ENCODE measurements around the gene PLXNA3.

PLXNA3 gene

DNA sequence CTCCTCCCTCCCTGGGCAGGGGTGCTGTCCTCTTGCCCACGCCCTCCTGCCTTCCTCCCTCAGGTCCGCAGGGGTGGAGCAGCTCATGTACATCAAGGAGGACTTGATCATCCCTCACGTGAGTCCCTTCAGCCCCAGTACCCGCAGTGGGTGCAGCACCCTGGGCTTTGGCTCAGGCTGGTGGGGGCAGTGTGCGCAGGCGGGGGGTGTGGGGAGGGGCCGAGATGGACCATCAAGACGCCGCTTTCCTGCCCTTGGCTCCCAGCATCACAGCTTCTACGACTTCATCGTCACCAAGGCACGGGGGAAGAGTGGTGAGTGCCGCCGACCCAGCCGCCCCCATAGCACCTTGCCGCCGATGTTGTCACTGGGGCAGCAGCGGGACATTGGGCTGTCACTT, 8.5 kb upstream of the PLXNA3 start:
- DNase-seq: no peak
- in situ Hi-C loops (cut with HindIII; ENCODE audit: low pct_ligation_motif_present, low pct_unique_long_range_greater_than_20kb, low sequenced_read_pairs): no loop called here

DNA sequence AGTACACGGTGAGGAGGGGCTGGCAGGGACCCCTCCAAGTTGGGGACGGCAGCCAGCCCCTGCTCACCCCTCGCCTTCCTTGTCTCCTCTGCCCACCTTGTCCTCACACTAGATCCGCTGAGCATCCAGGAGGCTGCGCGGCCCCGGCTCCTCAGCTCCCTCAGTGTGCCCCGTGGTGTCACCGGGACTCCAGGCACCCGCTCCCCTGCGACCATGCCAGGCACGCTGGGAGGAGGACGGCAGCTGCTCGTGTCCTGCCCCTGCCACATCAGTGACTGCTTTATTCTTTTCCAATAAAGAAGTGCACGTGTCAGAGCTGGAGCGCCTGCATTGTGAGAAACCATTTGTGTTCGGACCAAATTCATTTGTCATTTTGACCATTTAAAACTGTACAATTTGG, 7.8 kb upstream of the PLXNA3 start:
- in situ Hi-C loops (cut with HindIII; ENCODE audit: low pct_ligation_motif_present, low pct_unique_long_range_greater_than_20kb, low sequenced_read_pairs): no loop called here
- DNase-seq: no peak

DNA sequence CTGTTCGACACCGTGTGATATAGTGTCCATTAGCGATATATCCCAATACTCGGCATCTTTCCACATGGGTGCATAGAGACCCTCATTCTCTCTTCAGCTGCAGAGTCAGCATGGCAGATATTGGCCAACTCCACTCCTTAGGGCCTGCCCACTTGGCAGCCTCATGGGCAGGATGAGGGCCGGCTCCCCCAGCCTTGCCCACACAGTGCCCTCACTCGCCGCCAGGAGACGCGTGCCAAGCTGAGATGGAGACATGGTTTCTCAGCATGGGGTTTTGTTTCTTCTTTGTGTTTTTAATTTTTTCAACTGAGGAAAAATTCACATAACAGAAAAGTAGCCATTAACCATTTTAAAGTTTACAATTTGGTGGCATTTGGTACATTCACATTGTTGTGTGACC, 5.3 kb upstream of the PLXNA3 start:
- no peak for DNase-seq
- in situ Hi-C loops (cut with HindIII; ENCODE audit: low pct_ligation_motif_present, low pct_unique_long_range_greater_than_20kb, low sequenced_read_pairs): no loop called here

DNA sequence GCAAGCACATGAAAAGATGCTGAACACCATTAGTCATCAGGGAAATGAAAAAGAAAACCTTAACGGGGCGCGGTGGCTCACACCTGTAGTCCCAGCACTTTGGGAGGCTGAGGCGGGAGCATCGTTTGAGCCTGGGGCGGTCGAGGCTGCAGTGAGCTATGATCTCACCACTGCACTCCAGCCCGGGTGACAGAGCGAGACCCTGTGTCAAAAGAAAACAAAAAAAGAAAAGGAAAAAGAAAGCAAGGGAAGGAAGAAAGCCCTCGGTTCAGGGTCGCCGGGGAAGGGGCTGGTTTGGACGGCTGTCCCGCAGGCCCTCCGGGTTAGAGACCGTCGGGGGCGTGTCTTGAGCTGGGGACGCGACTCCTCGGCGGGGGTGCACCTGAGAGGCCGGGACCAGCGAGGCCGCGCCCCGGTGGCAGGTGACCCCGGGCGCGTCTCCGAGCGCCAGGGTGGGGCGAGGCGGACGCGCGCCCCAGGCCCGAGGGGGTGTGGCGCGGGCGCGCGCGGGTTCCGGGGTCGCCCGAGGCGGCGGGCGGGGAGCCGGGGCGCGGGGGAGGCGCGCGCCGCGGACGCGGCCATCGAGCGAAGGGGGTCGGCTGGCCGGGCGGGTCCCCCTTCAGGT, 478 bp upstream of the PLXNA3 start:
- DNase-seq: peak; percentile 16
- in situ Hi-C loops (cut with HindIII; ENCODE audit: low pct_ligation_motif_present, low pct_unique_long_range_greater_than_20kb, low sequenced_read_pairs): no loop called here

DNA sequence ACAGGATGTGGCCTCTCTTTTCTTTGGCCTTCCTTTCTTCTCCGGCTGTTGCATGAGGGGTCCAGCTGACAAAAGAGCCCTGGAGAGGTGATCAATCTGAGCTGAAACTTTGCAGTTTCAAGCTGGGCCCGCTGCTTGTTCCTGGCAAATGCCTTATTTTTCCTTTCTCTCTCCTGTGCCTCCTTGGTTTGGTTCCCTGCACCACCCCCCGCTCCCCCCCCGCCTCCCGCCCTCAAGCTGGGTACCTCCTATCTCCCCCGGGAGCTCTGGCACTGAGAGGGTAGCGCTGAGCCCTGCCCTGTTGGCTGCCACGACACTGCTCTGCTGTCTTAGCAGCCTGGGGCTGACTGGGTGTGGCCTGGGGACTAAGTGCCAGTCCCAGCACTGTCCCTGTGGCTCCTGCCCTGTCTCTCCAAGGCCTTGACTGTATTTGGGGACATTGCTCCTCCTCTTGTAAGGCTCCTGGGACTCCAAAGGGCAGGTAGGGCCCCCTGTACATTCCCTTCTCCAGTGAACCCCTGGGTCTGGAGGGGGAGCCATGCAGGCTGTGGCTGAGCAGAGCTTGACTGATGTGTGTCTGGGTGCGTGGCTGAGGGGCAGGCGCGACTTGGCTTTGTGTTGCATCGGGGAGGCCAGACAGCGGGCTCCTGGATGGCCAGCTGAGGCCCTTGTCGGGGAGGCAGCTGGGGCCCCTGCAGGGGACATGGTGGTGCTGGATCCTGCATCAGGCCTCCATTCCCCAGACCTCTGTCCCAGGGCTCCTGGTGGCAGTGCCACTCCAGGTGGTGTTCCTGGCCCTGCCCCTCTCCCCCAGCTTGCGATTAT, 1.1 kb downstream of the PLXNA3 start:
- DNase-seq: no peak
- in situ Hi-C loops (cut with HindIII; ENCODE audit: low pct_ligation_motif_present, low pct_unique_long_range_greater_than_20kb, low sequenced_read_pairs): no loop called here

DNA sequence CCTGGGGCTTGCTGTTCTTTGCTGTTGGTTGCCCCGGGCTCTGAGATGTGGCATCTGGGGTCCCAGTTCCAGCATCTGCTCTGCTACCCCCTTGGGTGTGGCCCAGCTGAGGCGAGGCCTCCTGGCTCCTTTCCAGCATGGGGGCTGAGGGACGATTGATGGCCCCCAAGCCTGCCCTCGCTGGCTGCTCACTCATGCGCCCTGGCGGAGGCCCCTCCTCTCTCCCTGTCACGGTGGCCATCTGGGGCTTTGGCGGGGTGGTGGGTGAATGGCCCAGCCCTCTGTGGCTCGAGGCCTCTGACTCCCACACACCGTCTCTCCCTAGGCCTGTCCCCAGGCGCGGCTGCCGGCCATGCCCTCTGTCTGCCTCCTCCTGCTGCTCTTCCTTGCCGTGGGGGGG, 1.8 kb downstream of the PLXNA3 start:
- in situ Hi-C loops (cut with HindIII; ENCODE audit: low pct_ligation_motif_present, low pct_unique_long_range_greater_than_20kb, low sequenced_read_pairs): no loop called here
- DNase-seq: no peak

DNA sequence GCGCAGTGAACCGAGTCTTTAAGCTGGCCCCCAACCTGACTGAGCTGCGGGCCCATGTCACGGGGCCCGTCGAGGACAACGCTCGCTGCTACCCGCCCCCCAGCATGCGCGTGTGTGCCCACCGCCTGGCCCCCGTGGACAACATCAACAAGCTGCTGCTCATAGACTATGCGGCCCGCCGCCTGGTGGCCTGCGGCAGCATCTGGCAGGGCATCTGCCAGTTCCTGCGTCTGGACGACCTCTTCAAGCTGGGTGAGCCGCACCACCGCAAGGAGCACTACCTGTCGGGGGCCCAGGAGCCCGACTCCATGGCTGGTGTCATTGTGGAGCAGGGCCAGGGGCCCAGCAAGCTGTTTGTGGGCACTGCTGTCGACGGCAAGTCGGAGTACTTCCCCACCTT, 2.2 kb downstream of the PLXNA3 start:
- in situ Hi-C loops (cut with HindIII; ENCODE audit: low pct_ligation_motif_present, low pct_unique_long_range_greater_than_20kb, low sequenced_read_pairs): no loop called here

DNA sequence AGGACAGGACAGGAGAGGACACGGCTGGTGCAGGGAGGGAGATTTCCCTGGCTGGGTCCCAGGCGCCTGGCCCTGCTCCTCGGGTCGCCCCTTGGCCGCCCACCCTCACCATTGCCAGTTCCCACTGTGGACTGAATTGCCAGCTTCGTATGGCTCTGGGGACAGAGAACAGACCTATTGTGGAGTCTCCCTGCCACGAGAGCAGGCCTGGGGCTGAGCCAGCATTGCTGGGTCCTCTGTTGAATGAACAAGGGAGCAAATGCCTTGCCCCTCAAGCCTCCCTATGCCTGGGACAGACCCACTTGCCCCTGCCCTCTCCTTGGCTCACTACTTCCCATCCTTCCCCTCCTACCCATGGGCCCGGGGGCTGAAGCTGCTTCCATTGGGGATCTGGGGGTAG, 4.3 kb downstream of the PLXNA3 start:
- no peak for DNase-seq
- in situ Hi-C loops (cut with HindIII; ENCODE audit: low pct_ligation_motif_present, low pct_unique_long_range_greater_than_20kb, low sequenced_read_pairs): no loop called here

More for the DNA sequence above, 2.2 kb downstream of the PLXNA3 start:
- DNase-seq: no peak

DNA sequence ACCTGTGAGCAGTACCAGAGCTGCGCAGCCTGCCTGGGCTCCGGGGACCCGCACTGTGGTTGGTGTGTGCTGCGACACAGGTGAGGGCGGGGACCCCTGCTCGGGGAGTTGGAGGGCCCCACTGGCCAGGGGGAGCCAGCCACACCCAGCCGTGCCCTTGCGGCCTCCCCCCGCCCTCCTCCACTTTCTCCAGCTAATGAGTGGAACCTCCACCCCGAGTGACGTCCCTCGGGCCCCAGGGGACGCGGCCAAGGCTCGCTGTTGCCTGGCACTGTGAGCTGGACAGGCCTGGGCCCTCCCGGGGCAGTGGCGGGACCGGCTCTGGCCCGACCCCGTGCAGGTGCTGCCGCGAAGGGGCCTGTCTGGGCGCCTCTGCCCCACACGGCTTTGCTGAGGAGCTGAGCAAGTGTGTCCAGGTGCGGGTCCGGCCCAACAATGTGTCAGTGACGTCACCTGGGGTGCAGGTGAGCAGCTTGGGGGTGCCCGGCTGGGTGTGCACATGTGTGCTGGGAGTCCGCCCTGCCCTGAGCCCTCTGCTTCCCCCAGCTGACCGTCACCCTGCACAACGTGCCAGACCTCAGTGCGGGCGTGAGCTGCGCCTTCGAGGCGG, 5.6 kb downstream of the PLXNA3 start:
- in situ Hi-C loops (cut with HindIII; ENCODE audit: low pct_ligation_motif_present, low pct_unique_long_range_greater_than_20kb, low sequenced_read_pairs): no loop called here

DNA sequence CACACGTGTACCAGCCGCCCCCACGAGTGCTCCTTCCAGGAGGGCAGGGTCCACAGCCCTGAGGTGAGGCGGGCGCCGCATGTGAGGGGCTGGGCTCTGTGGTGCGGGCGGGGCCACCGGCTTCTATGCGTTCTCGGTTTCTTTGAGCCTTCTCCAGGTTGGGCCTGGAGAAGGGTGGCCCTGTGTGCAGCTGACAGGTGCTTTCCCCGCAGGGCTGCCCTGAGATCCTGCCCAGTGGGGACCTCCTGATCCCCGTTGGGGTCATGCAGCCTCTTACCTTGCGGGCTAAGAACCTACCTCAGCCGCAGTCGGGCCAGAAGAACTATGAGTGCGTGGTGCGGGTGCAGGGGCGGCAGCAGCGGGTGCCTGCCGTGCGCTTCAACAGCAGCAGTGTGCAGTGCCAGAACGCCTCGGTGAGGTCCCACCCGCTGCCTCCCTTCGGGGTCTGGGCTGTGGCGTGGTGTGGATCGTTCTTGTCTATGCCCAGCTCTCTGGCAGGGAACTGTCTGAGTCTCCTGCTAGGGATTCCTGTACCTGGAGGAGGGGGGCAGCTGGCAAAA, 6.8 kb downstream of the PLXNA3 start:
- in situ Hi-C loops (cut with HindIII; ENCODE audit: low pct_ligation_motif_present, low pct_unique_long_range_greater_than_20kb, low sequenced_read_pairs): no loop called here

More for the DNA sequence above, 5.6 kb downstream of the PLXNA3 start:
- no peak for DNase-seq

DNA sequence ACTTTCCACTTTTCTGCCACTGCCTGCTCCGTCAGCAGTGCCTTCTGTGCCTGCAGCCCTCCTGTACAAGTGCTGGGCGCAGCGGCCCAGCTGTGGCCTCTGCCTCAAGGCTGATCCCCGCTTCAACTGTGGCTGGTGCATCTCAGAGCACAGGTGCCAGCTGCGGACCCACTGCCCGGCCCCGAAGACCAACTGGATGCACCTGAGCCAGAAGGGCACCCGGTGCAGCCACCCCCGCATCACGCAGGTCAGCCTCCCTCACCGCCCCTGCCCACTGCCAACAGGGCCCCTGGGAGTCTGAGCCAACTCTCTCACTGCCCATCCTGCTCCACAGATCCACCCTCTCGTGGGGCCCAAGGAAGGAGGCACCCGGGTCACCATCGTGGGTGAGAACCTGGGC, 7.5 kb downstream of the PLXNA3 start:
- in situ Hi-C loops (cut with HindIII; ENCODE audit: low pct_ligation_motif_present, low pct_unique_long_range_greater_than_20kb, low sequenced_read_pairs): no loop called here
- DNase-seq: no peak

More for the DNA sequence above, 6.8 kb downstream of the PLXNA3 start:
- no peak for DNase-seq

DNA sequence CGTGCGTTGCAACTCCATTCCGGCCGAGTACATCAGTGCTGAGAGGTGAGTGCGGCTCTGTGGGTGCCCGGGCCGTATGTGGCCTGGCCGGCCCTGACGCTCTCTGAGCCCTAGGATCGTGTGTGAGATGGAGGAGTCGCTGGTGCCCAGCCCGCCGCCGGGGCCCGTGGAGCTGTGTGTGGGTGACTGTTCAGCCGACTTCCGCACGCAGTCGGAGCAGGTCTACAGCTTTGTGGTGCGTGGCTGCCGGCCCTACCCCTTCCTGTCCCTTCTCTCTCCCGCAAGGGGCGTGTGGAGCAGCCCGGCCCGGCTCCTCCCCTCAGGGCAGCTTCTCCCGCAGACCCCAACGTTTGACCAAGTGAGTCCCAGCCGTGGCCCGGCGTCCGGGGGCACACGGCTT, 8.0 kb downstream of the PLXNA3 start:
- in situ Hi-C loops (cut with HindIII; ENCODE audit: low pct_ligation_motif_present, low pct_unique_long_range_greater_than_20kb, low sequenced_read_pairs): no loop called here

DNA sequence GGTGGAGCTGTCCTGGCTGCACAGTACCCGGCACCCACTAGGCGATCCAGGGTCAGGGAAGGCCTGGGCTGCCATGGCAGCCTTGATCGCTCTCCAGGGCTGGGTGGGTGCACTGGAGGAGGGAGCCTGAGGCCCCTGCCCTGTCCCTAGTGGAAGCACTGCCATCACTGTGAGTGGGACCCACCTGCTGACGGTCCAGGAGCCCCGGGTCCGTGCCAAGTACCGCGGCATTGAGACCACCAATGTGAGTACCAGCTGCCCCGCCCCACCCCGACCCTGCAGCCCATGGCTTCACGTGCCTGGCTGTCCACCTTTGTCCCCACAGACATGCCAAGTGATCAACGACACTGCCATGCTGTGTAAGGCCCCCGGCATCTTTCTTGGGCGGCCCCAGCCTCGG, 8.8 kb downstream of the PLXNA3 start:
- in situ Hi-C loops (cut with HindIII; ENCODE audit: low pct_ligation_motif_present, low pct_unique_long_range_greater_than_20kb, low sequenced_read_pairs): no loop called here
- no peak for DNase-seq

More for the DNA sequence above, 8.0 kb downstream of the PLXNA3 start:
- no peak for DNase-seq

DNA sequence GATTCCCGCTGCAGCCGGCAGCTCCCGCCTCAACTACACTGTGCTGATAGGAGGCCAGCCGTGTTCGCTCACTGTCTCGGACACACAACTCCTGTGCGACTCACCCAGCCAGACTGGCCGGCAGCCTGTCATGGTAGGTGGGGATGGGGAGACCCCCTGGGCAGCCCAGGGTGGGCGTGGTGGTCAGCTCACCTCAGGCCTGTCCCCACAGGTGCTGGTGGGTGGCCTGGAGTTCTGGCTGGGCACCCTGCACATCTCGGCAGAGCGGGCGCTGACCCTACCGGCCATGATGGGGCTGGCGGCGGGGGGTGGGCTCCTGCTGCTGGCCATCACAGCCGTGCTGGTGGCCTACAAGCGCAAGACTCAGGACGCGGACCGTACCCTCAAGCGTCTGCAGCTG, 9.5 kb downstream of the PLXNA3 start:
- no peak for DNase-seq
- in situ Hi-C loops (cut with HindIII; ENCODE audit: low pct_ligation_motif_present, low pct_unique_long_range_greater_than_20kb, low sequenced_read_pairs): no loop called here

DNA sequence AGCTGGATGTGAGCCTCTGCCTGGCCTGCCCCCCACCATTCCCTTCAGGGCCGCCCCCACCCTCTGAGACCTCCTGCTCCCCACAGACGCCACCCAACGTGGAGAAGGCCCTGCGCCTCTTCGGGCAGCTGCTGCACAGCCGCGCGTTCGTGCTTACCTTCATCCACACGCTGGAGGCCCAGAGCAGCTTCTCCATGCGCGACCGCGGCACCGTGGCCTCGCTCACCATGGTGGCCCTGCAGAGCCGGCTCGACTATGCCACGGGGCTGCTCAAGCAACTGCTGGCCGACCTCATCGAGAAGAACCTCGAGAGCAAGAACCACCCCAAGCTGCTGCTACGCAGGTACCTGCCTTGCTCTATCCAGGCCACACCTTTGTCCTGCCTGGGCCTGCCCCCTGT, 10.1 kb downstream of the PLXNA3 start:
- no peak for DNase-seq
- in situ Hi-C loops (cut with HindIII; ENCODE audit: low pct_ligation_motif_present, low pct_unique_long_range_greater_than_20kb, low sequenced_read_pairs): no loop called here

DNA sequence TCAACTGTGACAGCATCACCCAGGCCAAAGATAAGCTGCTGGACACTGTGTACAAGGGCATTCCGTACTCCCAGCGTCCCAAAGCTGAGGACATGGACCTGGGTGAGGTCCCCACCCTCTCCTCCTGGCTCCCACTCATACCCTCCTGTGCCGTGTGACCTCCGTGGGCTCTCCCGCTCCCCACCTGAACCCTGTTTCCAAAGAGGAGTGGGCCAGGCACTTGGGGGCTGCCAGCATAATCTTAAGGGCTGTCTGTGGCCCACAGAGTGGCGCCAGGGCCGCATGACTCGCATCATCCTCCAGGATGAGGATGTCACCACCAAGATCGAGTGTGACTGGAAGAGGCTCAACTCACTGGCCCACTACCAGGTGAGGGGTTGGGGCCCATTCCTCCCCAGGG, 11.0 kb downstream of the PLXNA3 start:
- in situ Hi-C loops (cut with HindIII; ENCODE audit: low pct_ligation_motif_present, low pct_unique_long_range_greater_than_20kb, low sequenced_read_pairs): no loop called here
- no peak for DNase-seq

DNA sequence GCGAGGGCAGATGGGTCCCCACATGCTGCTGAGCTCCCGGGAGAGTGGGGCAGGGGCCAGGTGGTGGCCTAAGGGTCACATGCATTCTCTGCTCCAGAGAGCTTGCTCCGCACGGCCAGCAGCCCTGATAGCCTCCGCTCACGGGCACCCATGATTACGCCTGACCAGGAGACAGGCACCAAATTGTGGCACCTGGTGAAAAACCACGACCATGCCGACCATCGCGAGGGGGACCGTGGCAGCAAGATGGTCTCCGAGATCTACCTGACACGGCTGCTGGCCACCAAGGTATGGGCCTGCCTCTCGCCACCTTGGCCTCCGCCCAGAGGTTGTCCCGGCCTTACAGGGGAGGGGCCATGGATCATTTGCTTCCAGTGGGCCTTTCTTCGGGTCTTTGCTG, 11.8 kb downstream of the PLXNA3 start:
- in situ Hi-C loops (cut with HindIII; ENCODE audit: low pct_ligation_motif_present, low pct_unique_long_range_greater_than_20kb, low sequenced_read_pairs): no loop called here
- no peak for DNase-seq

DNA sequence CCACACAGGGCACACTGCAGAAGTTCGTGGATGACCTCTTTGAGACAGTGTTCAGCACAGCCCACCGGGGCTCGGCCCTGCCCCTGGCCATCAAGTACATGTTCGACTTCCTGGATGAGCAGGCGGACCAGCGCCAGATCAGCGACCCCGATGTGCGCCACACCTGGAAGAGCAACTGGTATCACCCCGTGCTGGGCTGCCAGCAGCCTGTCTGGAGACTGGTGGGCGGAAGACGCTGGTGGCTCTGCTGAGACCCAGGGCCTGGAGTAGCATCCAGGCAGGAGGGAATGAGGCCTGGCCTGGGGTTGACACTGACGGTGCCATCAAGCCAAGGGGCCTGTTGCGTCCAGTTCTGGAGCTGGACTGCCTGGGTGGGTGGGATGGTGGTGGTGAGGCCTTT, 12.4 kb downstream of the PLXNA3 start:
- DNase-seq: no peak
- in situ Hi-C loops (cut with HindIII; ENCODE audit: low pct_ligation_motif_present, low pct_unique_long_range_greater_than_20kb, low sequenced_read_pairs): no loop called here

DNA sequence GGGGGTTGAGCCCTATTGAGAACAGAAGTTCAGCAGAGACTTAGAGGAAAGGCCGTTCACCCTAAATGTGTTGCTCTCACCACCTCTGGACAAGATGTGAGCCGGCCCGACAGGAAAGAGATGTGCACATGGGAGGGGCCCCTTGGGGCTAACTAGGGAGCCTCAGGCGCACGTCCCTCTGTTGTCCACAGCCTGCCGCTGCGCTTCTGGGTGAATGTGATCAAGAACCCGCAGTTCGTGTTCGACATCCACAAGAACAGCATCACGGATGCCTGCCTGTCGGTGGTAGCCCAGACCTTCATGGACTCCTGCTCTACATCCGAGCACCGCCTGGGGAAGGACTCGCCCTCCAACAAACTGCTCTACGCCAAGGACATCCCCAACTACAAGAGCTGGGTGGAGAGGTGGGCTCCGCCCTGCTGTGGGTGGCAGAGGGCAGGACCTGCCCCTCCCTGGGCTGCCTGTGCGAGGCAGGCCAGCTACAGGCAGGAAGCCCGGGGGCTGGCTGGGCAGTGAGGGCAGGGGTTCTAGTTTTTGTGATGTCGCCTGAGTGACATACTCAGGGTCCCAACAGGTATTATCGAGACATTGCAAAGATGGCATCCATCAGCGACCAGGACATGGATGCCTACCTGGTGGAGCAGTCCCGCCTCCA, 13.0 kb downstream of the PLXNA3 start:
- no peak for DNase-seq
- in situ Hi-C loops (cut with HindIII; ENCODE audit: low pct_ligation_motif_present, low pct_unique_long_range_greater_than_20kb, low sequenced_read_pairs): no loop called here

Data from ACHN (cell line).